Activated CD4-positive, alpha-beta T cell treated with anti-CD3 and anti-CD28 coated beads, Interleukin-2, Interleukin-6, amounts not matched to agents 100 ng/mL and 50 ng/mL, durations not matched to agents 16 hours and 8 hours (primary cell): Measurements from ENCODE around the gene SMC5.
A peak's percentile ranks its signal among the peaks of the same experiment; 100 is the strongest.
"Not testable (repeated sequence)": the region's sequence is repeated elsewhere in the genome, so short reads cannot be mapped to it uniquely, and the experiment has no call there.

Experiments
- DNase-seq: peaks from one replicate; pipeline ENCODE4 v3.0.0-alpha.2; 2020

The SMC5 gene

DNA sequence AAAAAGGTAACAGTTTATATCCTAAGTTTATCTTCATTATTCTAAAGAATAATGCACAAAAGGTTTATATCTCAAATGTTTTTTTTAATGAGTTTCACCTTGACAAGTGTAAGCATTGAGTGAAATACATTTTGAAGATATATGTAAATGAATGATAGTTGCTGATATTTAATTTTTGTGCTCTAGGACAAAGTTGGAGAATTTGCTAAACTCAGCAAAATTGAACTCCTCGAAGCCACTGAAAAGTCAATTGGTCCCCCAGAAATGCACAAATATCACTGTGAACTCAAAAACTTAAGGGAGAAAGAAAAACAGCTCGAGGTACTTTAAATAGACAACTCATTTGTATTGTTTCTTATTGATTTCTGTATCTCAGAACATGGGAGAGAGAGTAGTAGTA is 19.5 kb downstream of the SMC5 start:
- no peak for DNase-seq

DNA sequence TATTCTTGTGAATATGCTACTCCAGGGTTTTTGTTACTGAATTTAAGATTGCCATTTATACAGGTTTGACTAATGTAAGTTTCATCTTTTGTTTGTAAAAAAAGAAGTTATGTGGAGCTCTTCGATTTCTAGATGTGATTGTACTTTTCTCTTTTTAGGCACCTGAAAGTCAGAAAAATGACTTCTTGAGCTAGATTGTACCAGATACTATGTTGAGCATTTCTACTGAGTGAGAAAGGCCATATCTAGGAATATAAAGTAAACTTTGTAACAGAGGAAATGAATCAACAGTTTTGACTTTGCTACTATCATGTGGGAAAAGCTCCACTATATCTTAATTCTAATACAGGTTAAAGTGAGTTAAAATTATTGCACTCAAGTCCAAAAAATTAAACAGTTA is 25.1 kb downstream of the SMC5 start:
- DNase-seq: no peak

DNA sequence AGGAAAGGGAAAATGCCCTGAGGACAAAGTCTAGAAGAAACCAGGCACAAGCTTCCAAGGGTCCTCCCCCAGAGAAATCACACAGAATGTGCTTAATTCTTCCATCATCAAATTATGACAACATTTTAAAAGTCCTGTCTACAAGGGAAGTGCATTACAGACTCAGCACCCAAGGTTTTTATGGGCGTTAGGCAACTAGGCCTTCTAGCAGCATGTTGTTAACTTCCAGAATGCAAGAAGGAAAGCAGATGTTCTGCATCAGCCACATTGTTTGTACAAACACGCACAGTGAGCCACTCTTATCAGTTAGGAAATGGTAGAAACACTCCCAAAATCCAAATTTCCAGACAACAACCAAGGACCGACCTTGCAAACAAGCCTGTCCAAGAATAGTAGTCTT is 26.5 kb downstream of the SMC5 start:
- no peak for DNase-seq

DNA sequence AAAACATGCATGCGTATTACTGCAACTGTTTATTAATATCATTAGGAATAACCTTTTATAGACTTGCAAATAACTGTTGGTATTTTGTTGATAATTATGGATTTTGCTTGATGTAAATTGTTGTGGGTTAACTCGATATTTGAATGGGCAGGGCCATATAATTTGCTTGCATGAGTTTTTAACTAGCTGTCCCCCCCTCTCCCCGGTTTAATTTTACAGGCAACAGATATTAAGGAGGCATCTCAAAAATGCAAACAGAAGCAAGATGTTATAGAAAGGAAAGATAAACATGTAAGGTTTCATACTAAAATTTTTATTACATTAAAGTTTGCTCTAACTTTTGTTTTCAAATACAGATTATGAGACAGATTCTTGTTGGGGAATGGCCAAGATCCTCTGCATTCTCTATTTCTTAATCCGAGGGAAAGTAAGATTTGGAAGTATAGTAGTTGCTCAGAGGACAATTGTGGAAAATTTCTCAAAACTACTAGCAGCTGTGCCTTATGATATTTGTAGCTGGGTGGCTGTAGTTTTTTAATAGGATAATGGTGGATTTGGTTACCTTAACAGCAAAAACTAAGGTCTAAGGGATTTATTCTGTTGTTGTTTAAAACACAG is 27.3 kb downstream of the SMC5 start:
- no peak for DNase-seq

DNA sequence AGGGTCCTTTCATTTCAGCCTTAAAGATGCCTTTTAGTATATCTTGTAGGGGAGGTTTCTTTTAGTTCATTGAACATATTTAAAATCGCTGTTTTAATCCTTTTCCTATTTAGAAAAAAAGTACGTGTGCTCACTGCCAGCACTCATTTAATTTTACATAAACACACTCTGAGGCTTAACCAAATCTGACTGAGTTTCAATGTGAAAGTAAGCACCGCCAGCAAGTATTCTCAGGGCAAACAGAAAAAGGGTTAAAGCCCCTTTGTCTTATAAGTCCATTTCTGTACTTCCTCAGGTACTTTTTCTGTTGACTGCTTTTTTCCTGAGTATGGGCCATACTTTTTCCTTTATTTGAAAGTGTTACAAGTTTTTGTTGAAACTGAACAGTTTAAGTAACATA is 31.8 kb downstream of the SMC5 start:
- DNase-seq: no peak

DNA sequence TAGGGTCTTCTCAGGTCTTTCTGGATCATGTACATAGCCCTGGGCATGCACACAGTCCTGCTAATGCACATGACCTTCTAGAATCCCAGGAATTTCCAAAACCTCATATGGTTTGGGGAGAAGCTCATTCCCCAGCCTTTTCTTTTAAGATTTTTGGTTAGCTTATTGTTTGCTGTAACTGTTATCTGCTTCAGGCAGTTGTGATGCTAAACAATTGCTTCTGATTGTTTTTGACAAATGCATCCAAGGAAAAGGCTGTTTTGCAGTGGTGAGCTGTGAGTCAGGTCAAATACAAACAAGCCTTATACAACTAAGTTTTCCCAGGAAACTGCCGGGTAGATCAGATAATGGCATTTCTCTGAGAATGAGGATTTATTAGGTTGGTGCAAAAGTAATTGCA is 32.7 kb downstream of the SMC5 start:
- DNase-seq: no peak

DNA sequence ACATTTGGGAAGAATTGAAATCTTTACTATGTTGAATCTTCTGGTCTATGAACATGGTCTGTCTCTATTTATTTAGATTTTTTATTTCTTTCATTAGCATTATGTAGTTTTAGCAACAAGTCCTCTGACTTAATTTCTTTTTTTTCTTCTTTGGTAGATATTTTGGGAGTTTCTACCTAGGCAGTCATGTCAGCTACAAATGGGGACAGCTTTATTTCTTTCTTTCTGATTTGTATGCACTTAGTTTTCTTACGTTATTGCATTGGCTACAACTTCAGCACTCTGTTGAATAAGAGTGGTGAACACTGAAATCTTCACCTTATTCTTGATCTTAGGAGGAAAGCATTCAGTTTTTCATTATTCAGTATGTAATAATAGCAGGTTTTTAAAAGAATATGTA is 33.5 kb downstream of the SMC5 start:
- no peak for DNase-seq

DNA sequence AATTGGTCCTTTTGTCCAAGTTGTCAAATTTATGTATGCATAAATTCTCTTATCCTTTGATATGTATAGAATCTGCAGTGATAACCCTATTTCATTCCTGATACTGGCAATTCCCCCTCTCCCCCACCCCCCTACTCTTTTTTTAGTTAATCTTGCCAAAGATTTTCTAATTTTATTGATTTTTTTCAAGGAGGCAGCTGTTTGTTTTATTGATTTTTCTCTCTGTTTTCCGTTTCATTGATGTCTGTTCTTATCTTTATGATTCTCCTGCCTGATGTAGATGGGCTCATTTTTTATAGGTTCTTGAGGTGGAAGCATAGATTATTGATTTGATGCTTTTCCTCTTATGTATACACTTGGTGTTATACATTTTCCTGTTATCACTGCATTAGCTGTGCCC is 34.4 kb downstream of the SMC5 start:
- no peak for DNase-seq

DNA sequence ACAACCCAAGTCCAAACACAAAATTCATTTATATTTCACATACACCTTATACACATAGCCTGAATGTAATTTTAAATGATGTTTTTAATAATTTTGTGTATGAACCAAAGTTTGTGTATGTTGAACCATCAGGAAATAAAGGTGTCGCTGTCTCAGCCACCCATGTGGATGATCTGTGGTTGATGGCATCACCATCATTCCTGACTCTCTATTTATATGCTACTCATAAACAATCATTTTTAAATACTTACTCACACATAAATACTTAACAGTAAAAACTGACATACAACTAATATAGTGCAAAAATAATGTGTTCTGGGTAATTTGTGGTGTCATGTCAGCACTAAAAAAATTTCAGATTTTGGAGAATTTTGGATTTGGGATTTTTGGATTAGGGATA is 38.4 kb downstream of the SMC5 start:
- DNase-seq: no peak

DNA sequence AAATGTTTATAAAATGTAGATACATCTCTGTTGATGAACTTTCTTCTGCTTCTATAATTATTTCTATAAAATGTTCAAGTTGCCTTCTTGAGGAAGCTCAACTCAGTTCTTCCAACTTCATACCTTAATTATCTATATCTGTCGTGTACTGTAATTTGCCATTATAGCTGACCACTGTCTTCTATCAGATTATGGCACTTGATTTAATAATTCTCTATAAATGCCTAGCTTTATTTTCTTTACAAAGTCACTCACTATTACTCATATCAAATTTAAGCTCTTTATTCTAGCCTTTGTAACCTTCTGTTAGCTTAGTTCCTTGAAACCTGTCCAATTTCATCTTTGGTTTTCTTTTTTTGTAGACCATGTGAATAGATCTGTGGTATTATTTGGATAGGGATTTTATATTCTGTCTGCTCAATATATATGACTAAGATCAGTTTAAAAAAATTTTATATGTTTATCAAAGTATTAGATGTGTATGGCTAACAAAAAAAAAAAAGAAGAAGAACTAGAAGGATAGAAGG is 39.5 kb downstream of the SMC5 start:
- DNase-seq: no peak

DNA sequence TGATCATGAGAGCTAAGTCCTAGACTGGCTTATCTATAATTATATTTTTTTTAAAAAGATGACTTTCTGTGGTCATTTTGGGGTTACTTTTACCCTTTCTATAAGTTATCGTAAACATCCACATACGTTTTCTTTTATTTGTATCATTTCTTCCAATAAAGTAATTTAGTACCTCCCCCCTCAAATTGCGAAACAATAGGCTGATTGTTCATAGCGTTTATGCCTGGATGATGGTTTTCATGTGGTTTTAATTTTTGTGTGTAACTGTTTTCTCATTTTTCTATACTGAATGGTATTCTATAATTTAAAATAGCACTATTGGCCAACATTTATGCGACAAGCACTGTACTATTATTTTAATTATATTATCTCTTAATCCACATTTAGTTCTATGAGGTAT is 44.5 kb downstream of the SMC5 start:
- no peak for DNase-seq

DNA sequence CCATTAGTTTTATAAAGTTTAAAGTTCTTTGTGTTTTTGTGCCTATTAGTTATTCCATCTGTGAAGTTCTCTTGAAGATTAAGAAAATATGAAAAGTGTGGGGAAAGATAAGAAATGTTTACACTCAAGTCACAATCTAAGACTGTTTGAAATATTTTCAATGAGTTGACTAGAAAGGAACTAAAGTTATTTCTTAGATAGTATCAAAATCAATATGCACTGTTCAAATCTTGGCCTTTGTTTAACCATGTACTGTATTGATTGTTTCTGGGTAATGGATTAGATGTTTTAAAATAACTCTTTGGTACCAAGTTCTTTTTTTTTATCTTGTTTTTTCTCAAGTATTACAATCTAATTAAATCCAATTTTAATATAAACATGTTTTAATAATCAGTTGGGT is 46.0 kb downstream of the SMC5 start:
- no peak for DNase-seq

DNA sequence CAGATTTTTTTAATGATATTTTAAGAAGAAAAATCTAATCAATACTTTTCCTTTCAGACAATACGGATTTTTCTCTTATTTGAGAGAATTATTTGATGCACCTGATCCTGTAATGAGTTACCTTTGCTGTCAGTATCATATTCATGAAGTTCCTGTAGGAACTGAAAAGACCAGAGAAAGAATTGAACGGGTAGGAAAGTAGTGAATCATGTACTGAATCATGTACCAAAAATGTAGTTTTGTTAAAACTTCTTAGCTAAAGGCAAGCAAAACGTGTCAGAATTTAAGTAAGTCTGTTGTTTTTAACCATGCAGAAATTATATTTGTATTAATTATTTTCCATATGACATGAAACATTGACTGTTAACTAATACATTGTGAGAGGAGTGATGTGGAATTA is 56.6 kb downstream of the SMC5 start:
- no peak for DNase-seq

DNA sequence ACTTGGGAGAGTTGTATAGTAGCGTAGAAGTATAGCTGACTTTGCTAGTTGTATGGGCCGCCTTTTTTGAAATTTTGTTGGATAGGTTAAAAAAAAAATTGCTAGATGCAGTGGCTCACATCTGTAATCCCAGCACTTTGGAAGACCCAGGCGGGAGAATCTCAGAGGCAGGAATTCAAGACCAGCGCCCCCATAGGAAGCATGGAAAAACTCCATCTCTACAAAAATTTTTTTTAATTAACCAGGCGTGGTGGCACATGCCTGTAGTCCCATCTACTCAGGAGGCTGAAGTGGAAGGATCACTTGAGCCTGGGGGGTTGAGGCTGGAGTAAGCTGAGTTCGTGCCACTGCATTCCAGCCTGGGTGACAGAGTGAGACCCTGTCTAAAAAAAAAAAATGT is 59.2 kb downstream of the SMC5 start:
- no peak for DNase-seq

DNA sequence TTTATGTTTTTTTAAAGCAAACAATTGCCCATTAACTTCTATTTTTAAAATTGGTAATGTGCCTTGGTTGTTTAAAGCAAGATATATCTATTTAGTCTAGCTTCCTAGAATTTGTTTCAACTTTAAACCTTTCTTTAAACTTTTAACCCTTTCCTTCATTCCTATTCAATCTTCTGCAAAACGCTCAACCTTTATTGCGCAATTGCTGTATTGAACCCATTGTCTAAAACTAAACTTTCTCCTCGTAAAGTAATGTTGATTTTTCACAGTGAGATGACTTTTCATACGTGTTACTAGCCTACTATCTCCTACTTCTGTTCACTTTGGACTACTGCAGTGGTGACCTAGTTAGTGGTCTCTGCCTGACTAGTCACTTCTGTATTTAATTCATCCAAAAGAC is 63.3 kb downstream of the SMC5 start:
- DNase-seq: no peak

DNA sequence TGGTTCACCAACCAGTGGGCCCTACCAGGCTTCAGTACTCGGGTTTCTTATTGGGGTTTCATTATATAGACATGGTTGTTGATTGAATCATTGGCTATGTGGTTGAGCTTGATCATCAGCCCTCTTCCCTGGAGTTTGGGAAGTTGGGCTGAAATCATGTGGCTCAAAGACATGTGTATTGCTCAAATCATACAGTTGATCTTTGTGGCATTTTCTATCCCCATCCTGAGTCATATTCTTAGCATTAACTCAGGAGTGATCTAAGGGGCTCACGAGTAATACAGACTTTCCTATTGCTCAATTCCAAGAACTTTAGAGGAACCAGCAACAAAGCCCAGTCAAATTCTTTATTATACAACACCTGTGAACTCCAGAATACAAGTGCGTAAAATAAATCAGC is 66.2 kb downstream of the SMC5 start:
- DNase-seq: no peak

DNA sequence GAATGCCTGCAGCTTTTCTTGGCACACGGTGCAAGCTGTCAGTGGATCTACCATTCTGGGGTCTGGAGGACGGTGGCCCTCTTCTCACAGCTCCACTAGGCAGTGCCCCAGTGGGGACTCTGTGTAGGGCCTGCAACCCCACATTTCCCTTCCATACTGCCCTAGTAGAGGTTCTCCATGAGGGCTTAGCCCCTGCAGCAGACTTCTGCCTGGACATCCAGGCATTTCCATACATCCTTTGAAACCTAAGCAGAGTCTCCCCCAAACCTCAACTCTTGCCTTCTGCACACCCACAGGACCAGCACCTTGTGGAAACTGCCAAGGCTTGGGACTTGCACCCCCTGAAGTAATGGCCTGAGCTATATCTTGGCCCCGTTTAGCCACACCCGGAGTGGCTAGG is 69.8 kb downstream of the SMC5 start:
- not testable (repeated sequence) for DNase-seq

DNA sequence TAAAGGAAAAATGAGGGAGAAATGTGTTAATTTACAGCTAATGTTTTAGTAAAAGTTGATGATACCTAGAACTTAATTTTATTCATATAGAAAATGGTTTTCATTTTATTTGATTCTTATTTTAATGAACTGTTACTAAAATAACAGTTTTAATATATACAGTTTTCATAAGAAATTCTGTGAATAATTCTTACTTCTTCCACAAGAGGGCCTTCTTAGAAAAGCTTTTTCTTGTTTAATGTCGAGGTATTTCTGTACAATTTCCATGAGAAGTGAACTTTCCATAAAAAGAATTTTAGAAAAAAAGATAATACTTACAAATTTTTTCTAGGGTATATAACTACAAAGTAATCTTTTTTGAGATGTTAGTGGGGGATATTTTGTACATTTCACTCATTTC is 81.8 kb downstream of the SMC5 start:
- DNase-seq: peak; percentile 20

DNA sequence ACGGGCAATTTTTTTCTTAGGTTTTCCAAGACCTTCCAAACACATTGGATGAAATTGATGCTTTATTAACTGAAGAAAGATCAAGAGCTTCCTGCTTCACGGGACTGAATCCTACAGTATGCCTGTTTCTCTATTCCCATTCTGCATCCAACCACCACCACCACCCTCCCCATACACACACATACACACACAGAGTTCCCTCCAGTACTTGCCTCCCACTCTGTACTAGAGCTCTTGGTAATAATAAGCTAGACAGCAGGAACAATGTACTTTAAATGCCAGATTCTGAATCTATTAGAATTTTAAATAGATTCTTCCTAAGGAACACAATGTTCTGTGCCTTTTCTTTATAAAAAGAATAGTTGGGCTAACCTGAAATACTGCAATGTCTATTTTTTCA is 88.3 kb downstream of the SMC5 start:
- DNase-seq: no peak

DNA sequence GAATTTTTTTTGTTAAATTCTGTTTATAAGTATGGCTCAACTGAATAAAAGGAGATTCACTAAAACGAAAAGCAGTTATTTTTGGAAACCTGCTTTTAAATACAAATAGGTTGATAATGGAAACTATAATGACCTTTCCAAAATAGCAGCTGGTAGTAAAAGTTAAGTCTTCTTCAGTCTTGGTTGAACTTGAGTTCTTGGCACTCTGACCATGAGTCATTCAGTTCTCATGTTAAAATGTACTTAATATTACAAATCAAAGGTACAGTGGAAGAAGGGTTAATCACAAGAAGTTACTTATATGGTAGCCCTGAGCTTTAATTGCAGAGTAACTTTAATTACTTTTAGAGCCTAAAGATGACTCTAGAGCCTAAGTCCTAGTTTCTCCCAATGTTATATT is 93.6 kb downstream of the SMC5 start:
- DNase-seq: no peak

DNA sequence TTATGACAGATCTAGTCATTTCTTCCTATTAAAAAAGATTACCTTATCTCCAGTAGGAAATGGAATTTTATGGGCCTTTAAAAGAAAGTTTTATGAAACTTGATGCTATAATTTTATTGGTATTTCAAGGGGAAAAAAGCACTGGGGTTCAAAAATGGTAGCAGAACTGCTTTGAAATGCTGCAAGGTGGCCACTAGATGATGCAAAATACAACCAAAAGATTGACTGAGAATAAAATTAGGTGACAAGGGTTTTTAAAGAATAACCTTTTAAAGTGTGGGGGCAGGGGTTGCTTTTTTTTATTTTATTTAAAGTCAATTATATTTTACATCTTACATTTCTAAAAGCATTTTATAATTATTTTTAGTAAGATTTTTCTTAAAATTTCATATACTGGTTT is 94.0 kb downstream of the SMC5 start:
- no peak for DNase-seq

DNA sequence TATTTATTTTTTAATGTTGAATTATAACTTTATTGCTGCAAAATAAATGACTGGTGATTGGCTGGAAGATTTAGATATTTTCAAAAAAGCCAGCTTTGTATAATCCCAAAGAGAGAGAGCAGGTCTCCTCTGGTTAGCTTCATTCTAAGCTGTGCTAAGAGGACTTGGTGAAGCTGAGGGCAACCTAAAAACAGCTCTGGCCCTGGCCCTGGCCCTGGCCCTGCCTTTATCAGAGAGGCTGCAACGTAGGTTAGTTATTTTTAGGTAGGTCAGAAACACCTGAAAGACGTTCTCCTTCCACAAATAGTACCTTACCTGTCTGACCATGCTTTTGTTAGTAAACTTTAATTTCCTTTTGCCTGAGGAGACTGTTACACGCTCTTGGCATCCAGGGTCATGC is 97.0 kb downstream of the SMC5 start:
- DNase-seq: no peak

DNA sequence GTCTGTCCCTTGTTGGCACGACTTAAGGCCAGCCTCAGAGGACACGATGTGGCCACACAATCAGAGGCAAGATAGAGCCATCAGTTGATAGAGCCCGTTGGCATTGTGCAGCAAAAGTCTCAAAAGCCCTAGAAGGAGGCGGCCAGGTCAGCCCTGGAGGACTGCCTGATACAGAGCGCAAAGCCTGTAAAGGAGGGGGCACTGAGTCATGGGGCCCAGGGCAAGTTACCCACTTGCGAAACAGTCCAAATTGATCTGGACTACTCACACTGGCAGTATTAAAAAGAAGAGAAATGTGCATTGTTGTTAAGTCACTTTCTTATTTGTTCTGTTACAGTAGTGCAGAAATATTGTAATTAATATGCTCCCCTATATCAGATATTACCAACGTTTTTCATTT is 104.2 kb downstream of the SMC5 start:
- DNase-seq: no peak

DNA sequence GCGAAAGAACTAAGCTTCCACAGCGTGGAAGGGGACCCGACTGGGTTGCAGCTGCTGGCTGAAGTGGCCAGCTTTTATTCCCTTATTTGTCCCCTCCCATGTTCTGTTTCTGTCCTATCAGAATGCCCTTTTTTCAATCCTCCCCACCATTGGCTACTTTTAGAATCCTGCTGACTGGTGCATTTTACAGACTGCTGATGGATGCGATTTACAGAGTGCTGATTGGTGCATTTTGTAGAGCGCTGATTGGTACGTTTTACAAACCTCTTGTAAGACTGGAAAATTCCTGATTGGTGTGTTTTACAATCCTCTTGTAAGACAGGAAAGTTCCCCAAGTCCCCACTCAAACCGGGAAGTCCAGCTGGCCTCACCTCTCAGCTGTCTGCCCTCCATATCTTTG is 105.0 kb downstream of the SMC5 start:
- no peak for DNase-seq

DNA sequence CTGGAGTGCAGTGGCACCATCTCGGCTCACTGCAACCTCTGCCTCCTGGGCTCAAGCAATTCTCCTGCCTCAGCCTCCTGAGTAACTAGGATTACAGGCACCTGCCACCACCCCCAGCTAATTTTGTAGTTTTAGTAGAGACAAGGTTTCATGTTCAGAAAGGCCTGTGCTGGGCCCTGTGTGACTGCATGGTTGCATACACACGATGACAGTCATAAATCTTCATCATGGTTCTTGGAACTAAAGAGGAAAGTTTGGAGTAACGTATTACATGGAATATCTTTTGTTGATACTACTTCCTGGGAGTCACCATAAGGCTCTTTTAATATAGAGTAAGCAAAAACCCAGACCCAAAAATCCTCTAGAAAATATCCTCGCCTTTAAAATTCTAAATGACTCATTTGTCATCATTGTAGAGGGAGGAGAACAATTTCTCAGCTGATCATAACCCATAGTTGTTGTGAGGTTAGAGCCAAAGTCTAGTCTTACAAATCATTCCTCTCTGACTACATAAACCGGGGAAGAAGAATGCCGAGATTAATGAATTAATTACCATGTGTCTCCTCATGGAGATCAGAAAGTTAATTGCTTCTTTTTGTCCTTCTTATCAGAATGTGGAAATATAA is 108.6 kb downstream of the SMC5 start:
- no peak for DNase-seq
